ENCODE results near the gene TCEAL5. TPM values are rescaled to one million over a fixed set of nuclear protein-coding genes. Genes with fewer than 3 reads are reported as not detected.

TCEAL5 gene
- total and polyA plus RNA-seq, 2 of the 8 experiments (the other 6 are each of a cell fraction or from before 2014, with no cell fraction given): 0.17 to 6.6 TPM

- no peak for TF ChIP-seq SIRT6 (IDR thresholded peaks at IDR 0.05; ENCODE audit: low read length)
- peak; percentile 76 for TF ChIP-seq USF2 (IDR thresholded peaks at IDR 0.05; ENCODE audit: low read length)
- TF ChIP-seq NANOG (IDR thresholded peaks at IDR 0.05; ENCODE audit: insufficient read depth, low read depth, low read length, poor library complexity, severe bottlenecking): no peak
- TF ChIP-seq EGR1 (IDR thresholded peaks at IDR 0.05; ENCODE audit: borderline replicate concordance, low read depth, low read length): no peak
- no peak for TF ChIP-seq RNF2 (IDR thresholded peaks at IDR 0.05; ENCODE audit: borderline replicate concordance, low read depth, low read length, missing control alignments, poor library complexity, severe bottlenecking)
- no peak for TF ChIP-seq TCF12 (IDR thresholded peaks at IDR 0.05; ENCODE audit: low read depth, low read length)
- TF ChIP-seq RAD21 (IDR thresholded peaks at IDR 0.05 in 1 of 2, conservative IDR thresholded peaks at IDR 0.05 in 1 of 2; ENCODE audit: low read depth in 2 of 2, low read length in 2 of 2): no peak
- no peak for TF ChIP-seq CHD2 (IDR thresholded peaks at IDR 0.05; ENCODE audit: low read length)
- TF ChIP-seq YY1 (IDR thresholded peaks at IDR 0.05; ENCODE audit: low read depth, low read length): 0 out of 2 replicates have a peak, but pooled peaks have one; percentile 5
- TF ChIP-seq SP1 (IDR thresholded peaks at IDR 0.05; ENCODE audit: low read depth, low read length): no peak
- TF ChIP-seq RXRA (IDR thresholded peaks at IDR 0.05; ENCODE audit: insufficient read depth, low read depth, low read length): no peak
- no peak for TF ChIP-seq CBX5 (IDR thresholded peaks at IDR 0.05; ENCODE audit: low read depth, low read length)
- no peak for TF ChIP-seq SIX5 (IDR thresholded peaks at IDR 0.05; ENCODE audit: low read depth, low read length)
- TF ChIP-seq CHD1 (IDR thresholded peaks at IDR 0.05; ENCODE audit: low read depth, low read length): no peak
- TF ChIP-seq CBX8 (IDR thresholded peaks at IDR 0.05; ENCODE audit: borderline replicate concordance, low read depth, low read length): no peak
- TF ChIP-seq ZNF274 (IDR thresholded peaks at IDR 0.05; ENCODE audit: borderline replicate concordance, extremely low read depth, low read length): no peak
Observed at GRCh38 chrX:103254921-103255493, 21.5 kb downstream of the TCEAL5 start, which contains the start of gene TCEAL8 (continued).
